Mammary epithelial cell (primary cell): ENCODE measurements around the gene GSG1L.

Experiments used
- EZH2 ChIP-seq: IDR thresholded peaks from 2 replicates; pipeline ENCODE4 v1.6.1; 2012; ENCODE audit warnings: low read length, inconsistent platforms, borderline replicate concordance
- TF ChIP-seq, protein P1 (sequence below), 2 donors: IDR thresholded peaks in 1 of 2; conservative IDR thresholded peaks in 1 of 2; 2 replicates each; pipeline ENCODE4 v1.5.1; 2011 to 2012; ENCODE audit warnings: inconsistent platforms in 2 of 2, low read length in 2 of 2, mild to moderate bottlenecking in 2 of 2, control low read depth in 1 of 2, low read depth in 1 of 2; ENCODE audit not compliant: insufficient read depth in 1 of 2; ENCODE audit errors: extremely low read depth in 1 of 2

DNA sequence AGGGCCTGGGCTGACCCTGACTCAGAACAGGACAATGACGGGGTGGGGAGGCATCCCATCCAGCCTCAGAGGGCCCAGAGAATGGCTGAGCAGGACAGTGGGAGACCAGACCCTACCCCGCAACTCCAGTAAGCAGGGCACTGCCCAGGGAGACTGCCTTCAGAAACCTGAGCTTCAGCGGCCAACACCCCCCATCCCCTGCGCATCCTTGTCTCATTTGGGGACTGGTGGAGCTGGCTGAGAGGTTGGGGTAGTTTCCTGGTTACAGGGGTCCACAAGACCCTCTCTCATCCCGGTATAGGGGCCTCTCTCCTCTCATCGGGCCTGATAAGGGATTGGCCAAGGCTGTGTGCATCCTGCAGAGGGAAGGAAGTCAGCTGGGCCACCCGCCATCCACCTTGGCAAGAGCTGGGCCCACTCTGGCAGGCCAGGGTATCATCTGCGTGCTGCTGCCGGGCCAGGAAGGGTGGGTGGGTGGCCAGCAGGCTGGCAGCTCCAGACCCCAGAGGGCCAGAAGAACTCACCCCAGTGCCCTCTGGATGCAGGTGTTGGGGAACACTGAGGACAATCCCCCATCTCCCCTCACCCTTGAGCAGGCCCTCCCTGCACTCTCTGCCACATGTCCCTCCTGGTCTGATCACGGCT lies 284.5 kb downstream of the GSG1L start:
- TF ChIP-seq, protein P1, sequence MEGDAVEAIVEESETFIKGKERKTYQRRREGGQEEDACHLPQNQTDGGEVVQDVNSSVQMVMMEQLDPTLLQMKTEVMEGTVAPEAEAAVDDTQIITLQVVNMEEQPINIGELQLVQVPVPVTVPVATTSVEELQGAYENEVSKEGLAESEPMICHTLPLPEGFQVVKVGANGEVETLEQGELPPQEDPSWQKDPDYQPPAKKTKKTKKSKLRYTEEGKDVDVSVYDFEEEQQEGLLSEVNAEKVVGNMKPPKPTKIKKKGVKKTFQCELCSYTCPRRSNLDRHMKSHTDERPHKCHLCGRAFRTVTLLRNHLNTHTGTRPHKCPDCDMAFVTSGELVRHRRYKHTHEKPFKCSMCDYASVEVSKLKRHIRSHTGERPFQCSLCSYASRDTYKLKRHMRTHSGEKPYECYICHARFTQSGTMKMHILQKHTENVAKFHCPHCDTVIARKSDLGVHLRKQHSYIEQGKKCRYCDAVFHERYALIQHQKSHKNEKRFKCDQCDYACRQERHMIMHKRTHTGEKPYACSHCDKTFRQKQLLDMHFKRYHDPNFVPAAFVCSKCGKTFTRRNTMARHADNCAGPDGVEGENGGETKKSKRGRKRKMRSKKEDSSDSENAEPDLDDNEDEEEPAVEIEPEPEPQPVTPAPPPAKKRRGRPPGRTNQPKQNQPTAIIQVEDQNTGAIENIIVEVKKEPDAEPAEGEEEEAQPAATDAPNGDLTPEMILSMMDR (conservative IDR thresholded peaks at IDR 0.05 in 1 of 2, IDR thresholded peaks at IDR 0.05 in 1 of 2; ENCODE audit: extremely low read depth in 1 of 2, insufficient read depth in 1 of 2, low read depth in 1 of 2, low read length in 2 of 2), result no peak
- no peak for TF ChIP-seq EZH2
